Esophagus muscularis mucosa (tissue), 4 donors: ENCODE results near the gene NPAS3. TPM values are rescaled to one million over a fixed set of nuclear protein-coding genes. Genes with fewer than 3 reads are reported as not detected.

ENCODE experiments used
- DNase-seq: peaks from one replicate; pipeline ENCODE4 v3.0.0-alpha.2; 2017; ENCODE audit errors: extremely low spot score
- H3K27ac ChIP-seq, 4 donors: fragments of 200-600 bp; sonication (generic); replicated peaks in 1 of 4; 1 replicate in 3 of 4; 2 replicates in 1 of 4; pipeline ENCODE4 v1.5.1; 2016 to 2019; ENCODE audit warnings: mild to moderate bottlenecking in 1 of 4
- H3K27me3 ChIP-seq, 4 donors: fragments of 200-600 bp; sonication (generic); one replicate each; pipeline versions ENCODE4 v1.5.1 to v1.6.0; 2016 to 2019
- H3K36me3 ChIP-seq, 4 donors: fragments of 200-600 bp; sonication (generic); one replicate each; pipeline ENCODE4 v1.5.1; 2016 to 2019
- H3K4me1 ChIP-seq, 4 donors: fragments of 200-600 bp; sonication (generic); one replicate each; pipeline ENCODE4 v1.5.1; 2016 to 2019
- H3K4me3 ChIP-seq, 4 donors: fragments of 200-600 bp; sonication (generic); 1 replicate in 2 of 4; 2 replicates in 2 of 4; pipeline ENCODE4 v1.5.1; 2016 to 2019; ENCODE audit warnings: mild to moderate bottlenecking in 4 of 4, moderate library complexity in 1 of 4
- H3K9me3 ChIP-seq, 4 donors: fragments of 200-600 bp; sonication (generic); 1 replicate in 3 of 4; 2 replicates in 1 of 4; pipeline ENCODE4 v1.5.1; 2016 to 2019
- EP300 ChIP-seq: sonication (generic); formaldehyde crosslinking; IDR thresholded peaks from one replicate; pipeline ENCODE4 v1.6.1; 2017; ENCODE audit warnings: antibody characterized with exemption
- POLR2A ChIP-seq: fragments of 450-650 bp; IDR thresholded peaks from one replicate; pipeline ENCODE4 v1.6.1; 2017; ENCODE audit warnings: antibody characterized with exemption, moderate library complexity, mild to moderate bottlenecking, low read depth
- POLR2AphosphoS5 ChIP-seq, 2 donors: sonication (generic); formaldehyde crosslinking; IDR thresholded peaks; one replicate each; pipeline ENCODE4 v1.6.1; 2017; ENCODE audit warnings: antibody characterized with exemption in 2 of 2
- WGBS: methylation state at CpG from one replicate; pipeline ENCODE4 v1.1.5; 2018; 5-methylcytosine and 5-hydroxymethylcytosine counted together
- intact Hi-C: fragments of 100-400 bp; cut with DNase I; formaldehyde crosslinking; loops from one replicate; pipeline ENCODE4 v1.15.1; 2023
- total RNA-seq, 4 donors: library from RNA; depleted of rRNA; stranded (reverse); fragments of >200 nt; gene quantifications; one replicate each; pipeline versions ENCODE4 v1.1.0 to v1.2.1, GENCODE V29; 2016
- TF ChIP-seq, protein P1 (sequence below), 3 experiments: fragments of 200-600 bp in 2 of 3; fragments of 450-650 bp in 1 of 3; sonication (generic) in 2 of 3; IDR thresholded peaks; one replicate each; pipeline ENCODE4 v1.5.1; 2017 to 2019; ENCODE audit warnings: antibody characterized with exemption in 3 of 3, mild to moderate bottlenecking in 2 of 3, moderate library complexity in 1 of 3

The NPAS3 gene
- total RNA-seq, 4 donors from 2014 or later: 3.3 to 7.3 (median 5.8) TPM

DNA sequence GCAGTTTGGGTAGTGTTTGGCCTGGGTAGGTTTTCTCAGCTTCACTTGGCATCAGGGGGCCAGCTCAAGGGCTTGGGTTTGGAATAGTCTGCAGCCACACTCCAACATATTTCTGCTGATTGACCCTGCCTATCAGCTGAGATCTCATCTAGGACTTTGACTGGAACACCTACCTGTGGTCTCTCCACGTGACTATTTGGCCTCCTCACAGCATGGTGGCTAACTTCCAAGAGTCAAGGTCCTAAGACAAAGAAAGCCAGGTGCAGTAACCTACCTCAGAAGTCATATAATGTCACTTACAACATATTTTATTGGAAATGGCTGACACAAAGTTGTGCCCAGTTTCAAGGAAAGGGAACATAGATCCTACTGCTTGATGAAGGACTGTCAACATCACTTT, 531.2 kb downstream of the NPAS3 start:
- H3K36me3 ChIP-seq: no peaks in the 10 kb centered on the region
- no peak overlapping the region for H3K27ac ChIP-seq
- 75% methylated on average over 1 of the region's 1 CpG for WGBS
- TF ChIP-seq, protein P1, sequence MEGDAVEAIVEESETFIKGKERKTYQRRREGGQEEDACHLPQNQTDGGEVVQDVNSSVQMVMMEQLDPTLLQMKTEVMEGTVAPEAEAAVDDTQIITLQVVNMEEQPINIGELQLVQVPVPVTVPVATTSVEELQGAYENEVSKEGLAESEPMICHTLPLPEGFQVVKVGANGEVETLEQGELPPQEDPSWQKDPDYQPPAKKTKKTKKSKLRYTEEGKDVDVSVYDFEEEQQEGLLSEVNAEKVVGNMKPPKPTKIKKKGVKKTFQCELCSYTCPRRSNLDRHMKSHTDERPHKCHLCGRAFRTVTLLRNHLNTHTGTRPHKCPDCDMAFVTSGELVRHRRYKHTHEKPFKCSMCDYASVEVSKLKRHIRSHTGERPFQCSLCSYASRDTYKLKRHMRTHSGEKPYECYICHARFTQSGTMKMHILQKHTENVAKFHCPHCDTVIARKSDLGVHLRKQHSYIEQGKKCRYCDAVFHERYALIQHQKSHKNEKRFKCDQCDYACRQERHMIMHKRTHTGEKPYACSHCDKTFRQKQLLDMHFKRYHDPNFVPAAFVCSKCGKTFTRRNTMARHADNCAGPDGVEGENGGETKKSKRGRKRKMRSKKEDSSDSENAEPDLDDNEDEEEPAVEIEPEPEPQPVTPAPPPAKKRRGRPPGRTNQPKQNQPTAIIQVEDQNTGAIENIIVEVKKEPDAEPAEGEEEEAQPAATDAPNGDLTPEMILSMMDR (IDR thresholded peaks at IDR 0.05): no peak
- no peak for TF ChIP-seq EP300
- no peak for TF ChIP-seq POLR2AphosphoS5 (IDR thresholded peaks at IDR 0.05)
- TF ChIP-seq POLR2A: no peak
- H3K4me1 ChIP-seq: no peaks in the 10 kb centered on the region
- H3K27me3 ChIP-seq: no peaks in the 10 kb centered on the region
- no peaks in the 10 kb centered on the region for H3K9me3 ChIP-seq
- no peak overlapping the region for H3K4me3 ChIP-seq
- intact Hi-C loops: no loop called here
- no peak for DNase-seq

- Histone ChIP-seq H3K9me3 (no peaks in the 10 kb centered on the region), H3K27me3 (no peaks in the 10 kb centered on the region), H3K4me3 (no peak overlapping the region), H3K27ac (no peak overlapping the region), H3K36me3 (no peaks in the 10 kb centered on the region), H3K4me1 (no peaks in the 10 kb centered on the region)
- WGBS: 86% methylated on average over 6 of the region's 6 CpGs
- intact Hi-C loops: no loop called here
- no peak for DNase-seq
- TF ChIP-seq, protein P1 (IDR thresholded peaks at IDR 0.05): no peak
- TF ChIP-seq EP300 (no peak), POLR2A (no peak), POLR2AphosphoS5 (IDR thresholded peaks at IDR 0.05) (no peak)
Observed at GRCh38 chr14:33471776-33472175, 533.1 kb downstream of the NPAS3 start.

DNA sequence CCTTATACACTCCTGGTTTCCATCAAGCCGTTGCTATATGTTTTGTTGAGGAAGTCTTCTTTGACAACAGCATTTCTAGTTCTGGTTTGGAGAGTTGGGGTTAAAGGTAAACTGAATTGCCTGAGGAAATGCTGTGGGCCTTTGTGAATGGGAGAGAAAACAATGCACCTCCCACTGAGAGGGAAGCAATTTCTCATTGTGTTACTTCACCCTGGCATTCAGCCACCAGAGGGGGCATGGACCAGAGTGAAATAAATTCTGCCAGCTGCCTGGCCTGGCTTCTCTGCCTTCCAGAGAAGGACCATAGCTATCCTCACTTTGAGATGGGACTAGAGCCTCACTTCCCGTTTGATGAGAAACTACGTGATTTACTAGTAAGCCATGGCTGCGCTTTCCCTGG, 536.9 kb downstream of the NPAS3 start:
- H3K4me1 ChIP-seq: no peaks in the 10 kb centered on the region
- intact Hi-C loops: no loop called here
- no peak overlapping the region for H3K4me3 ChIP-seq
- no peaks in the 10 kb centered on the region for H3K27me3 ChIP-seq
- H3K27ac ChIP-seq: no peak overlapping the region
- TF ChIP-seq, protein P1 (IDR thresholded peaks at IDR 0.05): peak in 2 of 3 experiments; percentile 6 to 14
- TF ChIP-seq POLR2AphosphoS5 (IDR thresholded peaks at IDR 0.05): no peak
- WGBS: 66% methylated on average over 4 of the region's 4 CpGs
- H3K36me3 ChIP-seq: no peaks in the 10 kb centered on the region
- DNase-seq: no peak
- no peaks in the 10 kb centered on the region for H3K9me3 ChIP-seq

- DNase-seq: no peak
- Histone ChIP-seq H3K27me3 (no peaks in the 10 kb centered on the region), H3K27ac (no peak overlapping the region), H3K4me3 (no peak overlapping the region), H3K4me1 (no peaks in the 10 kb centered on the region), H3K9me3 (no peaks in the 10 kb centered on the region), H3K36me3 (no peaks in the 10 kb centered on the region)
- intact Hi-C loops: no loop called here
- 82% methylated on average over 3 of the region's 3 CpGs for WGBS
- TF ChIP-seq, protein P1 (IDR thresholded peaks at IDR 0.05): no peak
- TF ChIP-seq POLR2AphosphoS5 (IDR thresholded peaks at IDR 0.05) (no peak), POLR2A (no peak), EP300 (no peak)
Observed at GRCh38 chr14:33477797-33478196, 539.1 kb downstream of the NPAS3 start.

DNA sequence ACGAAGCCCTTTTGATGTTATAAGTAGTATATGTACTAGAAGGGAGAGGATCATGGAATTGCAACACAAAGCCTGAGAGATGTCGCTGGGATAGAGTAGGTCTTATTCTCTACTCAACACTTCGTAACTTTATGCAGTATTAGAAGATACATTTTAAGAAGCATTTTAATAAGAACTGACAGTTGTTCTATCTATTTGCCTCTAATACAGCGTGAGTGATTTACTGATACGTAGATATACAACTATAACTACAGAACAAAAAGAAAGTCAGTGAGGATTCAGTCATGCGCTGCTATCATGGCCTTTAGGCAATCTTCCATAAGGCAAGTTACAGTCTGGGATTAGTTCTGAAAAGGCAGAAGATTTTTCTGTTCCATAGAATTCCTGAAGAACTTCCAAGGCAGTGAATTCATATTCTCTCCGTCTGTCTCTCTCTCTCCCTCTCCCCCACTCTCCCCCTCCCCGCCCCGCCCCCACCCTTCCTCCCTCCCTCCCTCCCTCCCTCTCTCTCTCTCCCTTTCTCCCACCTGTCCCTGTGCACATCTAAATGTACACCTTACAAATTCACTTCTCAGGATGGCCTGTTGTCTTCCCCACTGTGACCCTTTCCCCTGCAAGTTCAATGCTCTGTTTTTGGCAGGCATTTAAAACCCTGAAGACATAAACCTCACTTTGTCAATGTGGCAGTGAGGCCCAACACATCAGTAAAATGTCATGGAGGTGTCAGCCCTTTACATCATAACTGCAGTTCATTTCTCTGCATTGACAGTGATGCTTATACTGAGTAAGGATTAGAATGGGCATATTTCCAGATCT, 541.6 kb downstream of the NPAS3 start:
- Histone ChIP-seq H3K9me3 (no peaks in the 10 kb centered on the region), H3K4me3 (no peak overlapping the region), H3K27ac (no peak overlapping the region), H3K36me3 (no peaks in the 10 kb centered on the region), H3K27me3 (no peaks in the 10 kb centered on the region), H3K4me1 (peaks cover 0 to 3% (median 0%) of the 10 kb centered on the region in 4 donors)
- TF ChIP-seq POLR2A (no peak), EP300 (no peak), POLR2AphosphoS5 (IDR thresholded peaks at IDR 0.05) (no peak)
- TF ChIP-seq, protein P1 (IDR thresholded peaks at IDR 0.05): no peak
- intact Hi-C loops: no loop called here
- no peak for DNase-seq
- 89% methylated on average over 9 of the region's 9 CpGs for WGBS
